GM12878 (cell line): ENCODE data around the gene KRAS.

Source experiments
- EGR1 ChIP-seq, 2 experiments: IDR thresholded peaks; 1 replicate in 1 of 2; 2 replicates in 1 of 2; pipeline ENCODE4 v1.6.1; 2011 to 2012; ENCODE audit warnings: low read depth in 2 of 2, low read length in 2 of 2, borderline replicate concordance in 1 of 2, mild to moderate bottlenecking in 1 of 2, moderate library complexity in 1 of 2
- GABPA ChIP-seq: IDR thresholded peaks from 2 replicates; pipeline ENCODE4 v1.6.1; 2014; ENCODE audit warnings: antibody characterized with exemption, low read depth, mild to moderate bottlenecking, inconsistent platforms
- MYC ChIP-seq: IDR thresholded peaks from 2 replicates; pipeline ENCODE4 v1.6.1; 2011; ENCODE audit warnings: mild to moderate bottlenecking, low read length, moderate library complexity, inconsistent platforms; ENCODE audit not compliant: insufficient read depth, insufficient replicate concordance, insufficient read length, severe bottlenecking
- NFXL1 ChIP-seq: fragments of 450-650 bp; IDR thresholded peaks from 2 replicates; pipeline ENCODE4 v1.6.1; 2017; ENCODE audit warnings: antibody characterized with exemption, mild to moderate bottlenecking, borderline replicate concordance
- NFYA ChIP-seq: IDR thresholded peaks from 2 replicates; pipeline ENCODE4 v1.6.1; 2011; ENCODE audit warnings: low read depth, mild to moderate bottlenecking, low read length, improper control_type of control experiment, borderline replicate concordance
- POLR2A ChIP-seq: IDR thresholded peaks from 2 replicates; pipeline ENCODE4 v1.6.1; 2011; ENCODE audit warnings: low read depth, mild to moderate bottlenecking, low read length
- SMAD1 ChIP-seq: fragments of 450-650 bp; IDR thresholded peaks from 2 replicates; pipeline ENCODE4 v1.6.1; 2018; ENCODE audit warnings: mild to moderate bottlenecking, low read depth; ENCODE audit not compliant: partially characterized antibody
- SP1 ChIP-seq: IDR thresholded peaks from one replicate; pipeline ENCODE4 v1.6.1; 2011; ENCODE audit warnings: low read depth, low read length
- SRF ChIP-seq, 2 experiments: IDR thresholded peaks; 2 replicates each; pipeline ENCODE4 v1.6.1; 2011; ENCODE audit warnings: low read depth in 2 of 2, low read length in 2 of 2, mild to moderate bottlenecking in 1 of 2, moderate library complexity in 1 of 2
- SUPT20H ChIP-seq: IDR thresholded peaks from 2 replicates; pipeline ENCODE4 v1.6.1; 2011; ENCODE audit warnings: low read depth, mild to moderate bottlenecking, low read length, moderate library complexity, borderline replicate concordance; ENCODE audit not compliant: control insufficient read depth
- ZNF274 ChIP-seq: IDR thresholded peaks from one replicate; pipeline ENCODE4 v1.8.0; 2011; ENCODE audit not compliant: insufficient read length, insufficient read depth
- TF ChIP-seq, protein P1 (sequence below), 3 experiments: IDR thresholded peaks in 2 of 3; conservative IDR thresholded peaks in 1 of 3; 2 replicates each; pipeline ENCODE4 v1.5.1; 2011; ENCODE audit warnings: low read depth in 3 of 3, low read length in 3 of 3, mild to moderate bottlenecking in 3 of 3, control low read depth in 2 of 3, moderate library complexity in 2 of 3, inconsistent platforms in 1 of 3, mixed read lengths in 1 of 3; ENCODE audit not compliant: control insufficient read depth in 2 of 3, insufficient read depth in 1 of 3; ENCODE audit errors: extremely low read depth in 1 of 3
- TF ChIP-seq, protein P2 (sequence below): IDR thresholded peaks from 2 replicates; pipeline ENCODE4 v1.6.1; 2012; ENCODE audit warnings: low read depth, low read length, improper control_type of control experiment
- TF ChIP-seq, protein P3 (sequence below): fragments of 450-650 bp; formaldehyde crosslinking; IDR thresholded peaks from 2 replicates; pipeline ENCODE4 v1.4.0; 2020; ENCODE audit warnings: mild to moderate bottlenecking, moderate library complexity

DNA sequence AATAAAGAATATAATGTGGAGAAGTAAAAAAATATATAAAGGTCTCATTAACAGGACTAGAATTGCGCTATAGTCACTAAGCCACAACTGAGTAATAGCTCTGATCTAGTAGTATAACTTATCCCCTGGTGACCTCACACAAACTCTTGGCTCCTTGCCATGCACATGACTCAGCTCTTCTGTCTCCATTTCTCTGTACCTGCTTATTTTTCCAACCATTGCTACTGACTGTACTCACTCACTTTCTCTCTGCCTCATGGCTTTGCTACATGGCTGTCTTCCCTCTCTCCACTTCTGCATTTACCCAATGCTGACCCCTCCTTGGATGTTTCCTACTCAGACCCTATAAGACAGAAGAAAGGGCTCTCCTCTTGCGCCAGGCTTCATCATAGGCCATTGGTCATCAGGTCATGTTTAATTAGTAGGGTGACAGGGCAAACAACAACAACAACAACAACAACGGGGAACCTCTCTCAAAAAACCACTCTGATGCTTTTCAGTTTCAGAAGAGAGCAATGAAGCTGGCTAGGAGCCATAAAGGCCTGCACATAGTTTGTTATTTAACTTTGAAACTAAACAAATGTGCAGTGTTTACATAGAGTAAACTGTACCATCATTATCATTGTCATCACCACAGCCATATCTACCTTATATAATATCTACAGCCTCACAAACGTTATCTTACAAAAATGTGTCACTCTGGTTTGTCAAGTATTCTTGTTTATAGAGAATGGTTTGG is 25.6 kb upstream of the KRAS start:
- TF ChIP-seq GABPA (no peak), ZNF274 (no peak), POLR2A (no peak), SP1 (no peak), NFYA (no peak), SUPT20H (no peak), NFXL1 (no peak), SRF (IDR thresholded peaks at IDR 0.05; ENCODE audit: low read depth in 2 of 2, low read length in 2 of 2) (no peak), SMAD1 (no peak), EGR1 (IDR thresholded peaks at IDR 0.05; ENCODE audit: borderline replicate concordance in 1 of 2, low read depth in 2 of 2, low read length in 2 of 2) (no peak), MYC (no peak)
- TF ChIP-seq, protein P1, sequence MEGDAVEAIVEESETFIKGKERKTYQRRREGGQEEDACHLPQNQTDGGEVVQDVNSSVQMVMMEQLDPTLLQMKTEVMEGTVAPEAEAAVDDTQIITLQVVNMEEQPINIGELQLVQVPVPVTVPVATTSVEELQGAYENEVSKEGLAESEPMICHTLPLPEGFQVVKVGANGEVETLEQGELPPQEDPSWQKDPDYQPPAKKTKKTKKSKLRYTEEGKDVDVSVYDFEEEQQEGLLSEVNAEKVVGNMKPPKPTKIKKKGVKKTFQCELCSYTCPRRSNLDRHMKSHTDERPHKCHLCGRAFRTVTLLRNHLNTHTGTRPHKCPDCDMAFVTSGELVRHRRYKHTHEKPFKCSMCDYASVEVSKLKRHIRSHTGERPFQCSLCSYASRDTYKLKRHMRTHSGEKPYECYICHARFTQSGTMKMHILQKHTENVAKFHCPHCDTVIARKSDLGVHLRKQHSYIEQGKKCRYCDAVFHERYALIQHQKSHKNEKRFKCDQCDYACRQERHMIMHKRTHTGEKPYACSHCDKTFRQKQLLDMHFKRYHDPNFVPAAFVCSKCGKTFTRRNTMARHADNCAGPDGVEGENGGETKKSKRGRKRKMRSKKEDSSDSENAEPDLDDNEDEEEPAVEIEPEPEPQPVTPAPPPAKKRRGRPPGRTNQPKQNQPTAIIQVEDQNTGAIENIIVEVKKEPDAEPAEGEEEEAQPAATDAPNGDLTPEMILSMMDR (IDR thresholded peaks at IDR 0.05 in 2 of 3, conservative IDR thresholded peaks at IDR 0.05 in 1 of 3; ENCODE audit: control insufficient read depth in 2 of 3, extremely low read depth in 1 of 3, insufficient read depth in 1 of 3, low read depth in 3 of 3, low read length in 3 of 3): no peak
- TF ChIP-seq, protein P2, sequence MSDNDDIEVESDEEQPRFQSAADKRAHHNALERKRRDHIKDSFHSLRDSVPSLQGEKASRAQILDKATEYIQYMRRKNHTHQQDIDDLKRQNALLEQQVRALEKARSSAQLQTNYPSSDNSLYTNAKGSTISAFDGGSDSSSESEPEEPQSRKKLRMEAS: no peak
- TF ChIP-seq, protein P3, sequence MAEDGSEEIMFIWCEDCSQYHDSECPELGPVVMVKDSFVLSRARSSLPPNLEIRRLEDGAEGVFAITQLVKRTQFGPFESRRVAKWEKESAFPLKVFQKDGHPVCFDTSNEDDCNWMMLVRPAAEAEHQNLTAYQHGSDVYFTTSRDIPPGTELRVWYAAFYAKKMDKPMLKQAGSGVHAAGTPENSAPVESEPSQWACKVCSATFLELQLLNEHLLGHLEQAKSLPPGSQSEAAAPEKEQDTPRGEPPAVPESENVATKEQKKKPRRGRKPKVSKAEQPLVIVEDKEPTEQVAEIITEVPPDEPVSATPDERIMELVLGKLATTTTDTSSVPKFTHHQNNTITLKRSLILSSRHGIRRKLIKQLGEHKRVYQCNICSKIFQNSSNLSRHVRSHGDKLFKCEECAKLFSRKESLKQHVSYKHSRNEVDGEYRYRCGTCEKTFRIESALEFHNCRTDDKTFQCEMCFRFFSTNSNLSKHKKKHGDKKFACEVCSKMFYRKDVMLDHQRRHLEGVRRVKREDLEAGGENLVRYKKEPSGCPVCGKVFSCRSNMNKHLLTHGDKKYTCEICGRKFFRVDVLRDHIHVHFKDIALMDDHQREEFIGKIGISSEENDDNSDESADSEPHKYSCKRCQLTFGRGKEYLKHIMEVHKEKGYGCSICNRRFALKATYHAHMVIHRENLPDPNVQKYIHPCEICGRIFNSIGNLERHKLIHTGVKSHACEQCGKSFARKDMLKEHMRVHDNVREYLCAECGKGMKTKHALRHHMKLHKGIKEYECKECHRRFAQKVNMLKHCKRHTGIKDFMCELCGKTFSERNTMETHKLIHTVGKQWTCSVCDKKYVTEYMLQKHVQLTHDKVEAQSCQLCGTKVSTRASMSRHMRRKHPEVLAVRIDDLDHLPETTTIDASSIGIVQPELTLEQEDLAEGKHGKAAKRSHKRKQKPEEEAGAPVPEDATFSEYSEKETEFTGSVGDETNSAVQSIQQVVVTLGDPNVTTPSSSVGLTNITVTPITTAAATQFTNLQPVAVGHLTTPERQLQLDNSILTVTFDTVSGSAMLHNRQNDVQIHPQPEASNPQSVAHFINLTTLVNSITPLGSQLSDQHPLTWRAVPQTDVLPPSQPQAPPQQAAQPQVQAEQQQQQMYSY (CRISPR knock-in tag): no peak
